GM23338 (cell line): ENCODE results near the gene NLE1. TPM values are rescaled to one million over a fixed set of nuclear protein-coding genes. Genes with fewer than 3 reads are reported as not detected.

Experiments
- ATAC-seq: fragments of 200-7000 bp; cut with Tn5 transposase; 3 replicates; pipeline ENCODE4 v1.9.1; 2020
- DNase-seq: peaks from one replicate; pipeline ENCODE4 v3.0.0-alpha.2; 2015; ENCODE audit warnings: low spot score
- H2AFZ ChIP-seq: fragments of 200-600 bp; sonication (generic); 2 replicates; pipeline ENCODE4 v1.8.0; 2016; ENCODE audit warnings: antibody characterized with exemption, mild to moderate bottlenecking, moderate library complexity
- H3F3A ChIP-seq: fragments of 200-600 bp; sonication (generic); replicated peaks from 2 replicates; pipeline ENCODE4 v1.8.0; 2017; ENCODE audit warnings: antibody characterized with exemption, mixed run types, low read depth
- H3K27ac ChIP-seq: fragments of 200-600 bp; sonication (generic); 2 replicates; pipeline ENCODE4 v1.6.1; 2016; ENCODE audit warnings: low read depth
- H3K27me3 ChIP-seq: fragments of 200-600 bp; sonication (generic); 2 replicates; pipeline ENCODE4 v1.8.0; 2016; ENCODE audit warnings: mild to moderate bottlenecking, mixed run types, moderate library complexity; ENCODE audit not compliant: insufficient read depth
- H3K36me3 ChIP-seq: fragments of 200-600 bp; sonication (generic); 2 replicates; pipeline ENCODE4 v1.8.0; 2016; ENCODE audit warnings: mild to moderate bottlenecking; ENCODE audit not compliant: insufficient read depth
- H3K4me1 ChIP-seq: fragments of 200-600 bp; sonication (generic); 2 replicates; pipeline ENCODE4 v1.8.0; 2016; ENCODE audit warnings: mild to moderate bottlenecking, moderate library complexity; ENCODE audit not compliant: insufficient read depth
- H3K4me2 ChIP-seq: fragments of 200-600 bp; sonication (generic); 2 replicates; pipeline ENCODE4 v1.7.1; 2017; ENCODE audit warnings: mixed run types
- H3K4me3 ChIP-seq: fragments of 200-600 bp; sonication (generic); 2 replicates; pipeline ENCODE4 v1.6.1; 2016; ENCODE audit warnings: mixed run types
- H3K79me2 ChIP-seq: fragments of 200-600 bp; sonication (generic); replicated peaks from 2 replicates; pipeline ENCODE4 v1.8.0; 2017; ENCODE audit warnings: mild to moderate bottlenecking; ENCODE audit not compliant: insufficient read depth
- H3K9me2 ChIP-seq: fragments of 200-600 bp; sonication (generic); 2 replicates; pipeline ENCODE4 v1.8.0; 2017; ENCODE audit not compliant: insufficient read depth
- H4K20me1 ChIP-seq: fragments of 200-600 bp; sonication (generic); replicated peaks from 2 replicates; pipeline ENCODE4 v1.8.0; 2017; ENCODE audit warnings: mild to moderate bottlenecking; ENCODE audit not compliant: insufficient read depth
- H3K27ac Mint-ChIP-seq: 2 replicates; pipeline ENCODE4 v1.8.0; 2020; ENCODE audit warnings: inconsistent platforms, mild to moderate bottlenecking, moderate library complexity, mixed read lengths
- H3K27me3 Mint-ChIP-seq: 3 replicates; pipeline ENCODE4 v1.8.0; 2022; ENCODE audit warnings: low read depth, mild to moderate bottlenecking, moderate library complexity, mixed read lengths, inconsistent platforms; ENCODE audit not compliant: insufficient read depth, poor library complexity
- H3K36me3 Mint-ChIP-seq: 3 replicates; pipeline ENCODE4 v1.8.0; 2021; ENCODE audit warnings: low read depth, mild to moderate bottlenecking, inconsistent platforms, moderate library complexity, mixed read lengths
- H3K4me1 Mint-ChIP-seq: 3 replicates; pipeline ENCODE4 v1.8.0; 2020; ENCODE audit warnings: mild to moderate bottlenecking, inconsistent platforms, mixed read lengths
- H3K4me3 Mint-ChIP-seq: 3 replicates; pipeline ENCODE4 v1.8.0; 2021; ENCODE audit warnings: moderate library complexity, mild to moderate bottlenecking, inconsistent platforms, mixed read lengths
- H3K9me3 Mint-ChIP-seq: 3 replicates; pipeline ENCODE4 v1.8.0; 2020; ENCODE audit warnings: moderate library complexity, mild to moderate bottlenecking, inconsistent platforms, mixed read lengths
- CREB1 ChIP-seq: fragments of 250-450 bp; sonication (Bioruptor Pico); IDR thresholded peaks from 2 replicates; pipeline ENCODE4 v1.5.0; 2020; ENCODE audit warnings: low read depth, mild to moderate bottlenecking, moderate library complexity
- EZH2 ChIP-seq: fragments of 200-600 bp; sonication (generic); IDR thresholded peaks from one replicate; pipeline ENCODE4 v1.8.0; 2017; ENCODE audit warnings: antibody characterized with exemption, mild to moderate bottlenecking, low read depth; ENCODE audit not compliant: unreplicated experiment
- EZH2phosphoT487 ChIP-seq: fragments of 200-600 bp; sonication (generic); IDR thresholded peaks from one replicate; pipeline ENCODE4 v1.8.1; 2018; ENCODE audit warnings: antibody characterized with exemption; ENCODE audit not compliant: unreplicated experiment
- JUNB ChIP-seq: IDR thresholded peaks from one replicate; pipeline ENCODE4 v1.6.1; 2016; ENCODE audit warnings: antibody characterized with exemption; ENCODE audit not compliant: unreplicated experiment
- NANOG ChIP-seq: IDR thresholded peaks from 2 replicates; pipeline ENCODE4 v1.6.1; 2016; ENCODE audit warnings: antibody characterized with exemption, borderline replicate concordance
- POLR2AphosphoS5 ChIP-seq: IDR thresholded peaks from 2 replicates; pipeline ENCODE4 v1.6.1; 2016; ENCODE audit warnings: antibody characterized with exemption, low read depth
- STAT1 ChIP-seq: IDR thresholded peaks from one replicate; pipeline ENCODE4 v1.6.1; 2016; ENCODE audit warnings: antibody characterized with exemption; ENCODE audit not compliant: unreplicated experiment
- ZNF114 ChIP-seq: fragments of 250-450 bp; sonication (Bioruptor Pico); IDR thresholded peaks from 2 replicates; pipeline ENCODE4 v1.5.0; 2020; ENCODE audit warnings: mild to moderate bottlenecking, moderate library complexity
- ZNF331 ChIP-seq: fragments of 250-450 bp; sonication (Bioruptor Pico); IDR thresholded peaks from 2 replicates; pipeline ENCODE4 v1.5.0; 2020; ENCODE audit warnings: low read depth, mild to moderate bottlenecking, moderate library complexity
- polyA plus RNA-seq: library from polyadenylated mRNA; unstranded; fragments of >200 nt; fragmentation: Nextera tagmentation; extraction: Ambion mirVana; gene quantifications from 2 replicates; pipeline ENCODE4 v1.2.1, GENCODE V29; 2016
- total RNA-seq: library from RNA; depleted of rRNA; stranded (reverse); fragments of >200 nt; shearing (Covaris generic); gene quantifications from 2 replicates; pipeline ENCODE4 v1.2.3, GENCODE V29; 2014
- TF ChIP-seq, protein P1 (sequence below), 2 experiments: fragments of 200-600 bp in 1 of 2; sonication (generic) in 1 of 2; conservative IDR thresholded peaks; 2 replicates each; pipeline versions ENCODE4 v1.5.1 to v1.6.1; 2016 to 2017; ENCODE audit warnings: antibody characterized with exemption in 2 of 2, low read depth in 2 of 2, mild to moderate bottlenecking in 2 of 2, moderate library complexity in 1 of 2
- TF ChIP-seq, protein P2 (sequence below): IDR thresholded peaks from one replicate; pipeline ENCODE4 v1.6.1; 2018; ENCODE audit warnings: antibody characterized with exemption; ENCODE audit not compliant: unreplicated experiment
- TF ChIP-seq, protein P3 (sequence below): fragments of 250-450 bp; sonication (Bioruptor Pico); IDR thresholded peaks from 2 replicates; pipeline ENCODE4 v1.5.0; 2020; ENCODE audit warnings: mild to moderate bottlenecking, moderate library complexity
- TF ChIP-seq, protein P4 (sequence below): IDR thresholded peaks from 2 replicates; pipeline ENCODE4 v1.6.1; 2016; ENCODE audit warnings: antibody characterized with exemption

The NLE1 gene
- total and polyA plus RNA-seq, 2 experiments from 2014 or later: 16.6 to 66.4 TPM

DNA sequence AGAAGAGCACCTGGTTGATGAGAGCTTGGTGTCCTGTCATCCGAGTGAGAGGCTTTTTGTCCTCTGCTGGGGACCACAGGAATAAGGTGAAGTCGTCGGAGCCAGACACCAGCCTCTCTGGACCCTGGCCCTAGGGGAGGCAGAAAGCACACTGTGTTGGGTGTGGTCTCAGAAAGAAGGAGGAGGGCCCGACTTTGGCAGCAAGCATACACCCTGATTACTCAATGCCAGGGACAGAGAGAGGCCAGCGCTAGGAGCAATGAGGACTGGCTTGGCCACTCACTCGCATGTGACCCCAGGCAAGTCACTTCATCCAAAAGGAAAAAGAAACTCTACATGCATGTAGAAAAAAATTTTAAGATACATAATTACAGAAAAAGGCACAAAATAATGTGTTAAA, 6.8 kb downstream of the NLE1 start:
- no peak for DNase-seq
- ATAC-seq: no peak
- H3K27ac ChIP-seq: no peak overlapping the region

More for the DNA sequence above, 6.8 kb downstream of the NLE1 start:
- H3K9me2 ChIP-seq: no peaks in the 10 kb centered on the region
- TF ChIP-seq JUNB: no peak
- no peak for TF ChIP-seq ZNF114
- TF ChIP-seq EZH2phosphoT487: no peak
- TF ChIP-seq STAT1: no peak
- TF ChIP-seq CREB1 (CRISPR knock-in tag): no peak
- TF ChIP-seq NANOG: no peak
- TF ChIP-seq ZNF331: no peak
- TF ChIP-seq, protein P1, sequence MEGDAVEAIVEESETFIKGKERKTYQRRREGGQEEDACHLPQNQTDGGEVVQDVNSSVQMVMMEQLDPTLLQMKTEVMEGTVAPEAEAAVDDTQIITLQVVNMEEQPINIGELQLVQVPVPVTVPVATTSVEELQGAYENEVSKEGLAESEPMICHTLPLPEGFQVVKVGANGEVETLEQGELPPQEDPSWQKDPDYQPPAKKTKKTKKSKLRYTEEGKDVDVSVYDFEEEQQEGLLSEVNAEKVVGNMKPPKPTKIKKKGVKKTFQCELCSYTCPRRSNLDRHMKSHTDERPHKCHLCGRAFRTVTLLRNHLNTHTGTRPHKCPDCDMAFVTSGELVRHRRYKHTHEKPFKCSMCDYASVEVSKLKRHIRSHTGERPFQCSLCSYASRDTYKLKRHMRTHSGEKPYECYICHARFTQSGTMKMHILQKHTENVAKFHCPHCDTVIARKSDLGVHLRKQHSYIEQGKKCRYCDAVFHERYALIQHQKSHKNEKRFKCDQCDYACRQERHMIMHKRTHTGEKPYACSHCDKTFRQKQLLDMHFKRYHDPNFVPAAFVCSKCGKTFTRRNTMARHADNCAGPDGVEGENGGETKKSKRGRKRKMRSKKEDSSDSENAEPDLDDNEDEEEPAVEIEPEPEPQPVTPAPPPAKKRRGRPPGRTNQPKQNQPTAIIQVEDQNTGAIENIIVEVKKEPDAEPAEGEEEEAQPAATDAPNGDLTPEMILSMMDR (conservative IDR thresholded peaks at IDR 0.05; ENCODE audit: low read depth in 2 of 2): no peak
- TF ChIP-seq, protein P2, sequence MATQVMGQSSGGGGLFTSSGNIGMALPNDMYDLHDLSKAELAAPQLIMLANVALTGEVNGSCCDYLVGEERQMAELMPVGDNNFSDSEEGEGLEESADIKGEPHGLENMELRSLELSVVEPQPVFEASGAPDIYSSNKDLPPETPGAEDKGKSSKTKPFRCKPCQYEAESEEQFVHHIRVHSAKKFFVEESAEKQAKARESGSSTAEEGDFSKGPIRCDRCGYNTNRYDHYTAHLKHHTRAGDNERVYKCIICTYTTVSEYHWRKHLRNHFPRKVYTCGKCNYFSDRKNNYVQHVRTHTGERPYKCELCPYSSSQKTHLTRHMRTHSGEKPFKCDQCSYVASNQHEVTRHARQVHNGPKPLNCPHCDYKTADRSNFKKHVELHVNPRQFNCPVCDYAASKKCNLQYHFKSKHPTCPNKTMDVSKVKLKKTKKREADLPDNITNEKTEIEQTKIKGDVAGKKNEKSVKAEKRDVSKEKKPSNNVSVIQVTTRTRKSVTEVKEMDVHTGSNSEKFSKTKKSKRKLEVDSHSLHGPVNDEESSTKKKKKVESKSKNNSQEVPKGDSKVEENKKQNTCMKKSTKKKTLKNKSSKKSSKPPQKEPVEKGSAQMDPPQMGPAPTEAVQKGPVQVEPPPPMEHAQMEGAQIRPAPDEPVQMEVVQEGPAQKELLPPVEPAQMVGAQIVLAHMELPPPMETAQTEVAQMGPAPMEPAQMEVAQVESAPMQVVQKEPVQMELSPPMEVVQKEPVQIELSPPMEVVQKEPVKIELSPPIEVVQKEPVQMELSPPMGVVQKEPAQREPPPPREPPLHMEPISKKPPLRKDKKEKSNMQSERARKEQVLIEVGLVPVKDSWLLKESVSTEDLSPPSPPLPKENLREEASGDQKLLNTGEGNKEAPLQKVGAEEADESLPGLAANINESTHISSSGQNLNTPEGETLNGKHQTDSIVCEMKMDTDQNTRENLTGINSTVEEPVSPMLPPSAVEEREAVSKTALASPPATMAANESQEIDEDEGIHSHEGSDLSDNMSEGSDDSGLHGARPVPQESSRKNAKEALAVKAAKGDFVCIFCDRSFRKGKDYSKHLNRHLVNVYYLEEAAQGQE: no peak
- TF ChIP-seq POLR2AphosphoS5: no peak
- no peak for TF ChIP-seq EZH2
- TF ChIP-seq, protein P3, sequence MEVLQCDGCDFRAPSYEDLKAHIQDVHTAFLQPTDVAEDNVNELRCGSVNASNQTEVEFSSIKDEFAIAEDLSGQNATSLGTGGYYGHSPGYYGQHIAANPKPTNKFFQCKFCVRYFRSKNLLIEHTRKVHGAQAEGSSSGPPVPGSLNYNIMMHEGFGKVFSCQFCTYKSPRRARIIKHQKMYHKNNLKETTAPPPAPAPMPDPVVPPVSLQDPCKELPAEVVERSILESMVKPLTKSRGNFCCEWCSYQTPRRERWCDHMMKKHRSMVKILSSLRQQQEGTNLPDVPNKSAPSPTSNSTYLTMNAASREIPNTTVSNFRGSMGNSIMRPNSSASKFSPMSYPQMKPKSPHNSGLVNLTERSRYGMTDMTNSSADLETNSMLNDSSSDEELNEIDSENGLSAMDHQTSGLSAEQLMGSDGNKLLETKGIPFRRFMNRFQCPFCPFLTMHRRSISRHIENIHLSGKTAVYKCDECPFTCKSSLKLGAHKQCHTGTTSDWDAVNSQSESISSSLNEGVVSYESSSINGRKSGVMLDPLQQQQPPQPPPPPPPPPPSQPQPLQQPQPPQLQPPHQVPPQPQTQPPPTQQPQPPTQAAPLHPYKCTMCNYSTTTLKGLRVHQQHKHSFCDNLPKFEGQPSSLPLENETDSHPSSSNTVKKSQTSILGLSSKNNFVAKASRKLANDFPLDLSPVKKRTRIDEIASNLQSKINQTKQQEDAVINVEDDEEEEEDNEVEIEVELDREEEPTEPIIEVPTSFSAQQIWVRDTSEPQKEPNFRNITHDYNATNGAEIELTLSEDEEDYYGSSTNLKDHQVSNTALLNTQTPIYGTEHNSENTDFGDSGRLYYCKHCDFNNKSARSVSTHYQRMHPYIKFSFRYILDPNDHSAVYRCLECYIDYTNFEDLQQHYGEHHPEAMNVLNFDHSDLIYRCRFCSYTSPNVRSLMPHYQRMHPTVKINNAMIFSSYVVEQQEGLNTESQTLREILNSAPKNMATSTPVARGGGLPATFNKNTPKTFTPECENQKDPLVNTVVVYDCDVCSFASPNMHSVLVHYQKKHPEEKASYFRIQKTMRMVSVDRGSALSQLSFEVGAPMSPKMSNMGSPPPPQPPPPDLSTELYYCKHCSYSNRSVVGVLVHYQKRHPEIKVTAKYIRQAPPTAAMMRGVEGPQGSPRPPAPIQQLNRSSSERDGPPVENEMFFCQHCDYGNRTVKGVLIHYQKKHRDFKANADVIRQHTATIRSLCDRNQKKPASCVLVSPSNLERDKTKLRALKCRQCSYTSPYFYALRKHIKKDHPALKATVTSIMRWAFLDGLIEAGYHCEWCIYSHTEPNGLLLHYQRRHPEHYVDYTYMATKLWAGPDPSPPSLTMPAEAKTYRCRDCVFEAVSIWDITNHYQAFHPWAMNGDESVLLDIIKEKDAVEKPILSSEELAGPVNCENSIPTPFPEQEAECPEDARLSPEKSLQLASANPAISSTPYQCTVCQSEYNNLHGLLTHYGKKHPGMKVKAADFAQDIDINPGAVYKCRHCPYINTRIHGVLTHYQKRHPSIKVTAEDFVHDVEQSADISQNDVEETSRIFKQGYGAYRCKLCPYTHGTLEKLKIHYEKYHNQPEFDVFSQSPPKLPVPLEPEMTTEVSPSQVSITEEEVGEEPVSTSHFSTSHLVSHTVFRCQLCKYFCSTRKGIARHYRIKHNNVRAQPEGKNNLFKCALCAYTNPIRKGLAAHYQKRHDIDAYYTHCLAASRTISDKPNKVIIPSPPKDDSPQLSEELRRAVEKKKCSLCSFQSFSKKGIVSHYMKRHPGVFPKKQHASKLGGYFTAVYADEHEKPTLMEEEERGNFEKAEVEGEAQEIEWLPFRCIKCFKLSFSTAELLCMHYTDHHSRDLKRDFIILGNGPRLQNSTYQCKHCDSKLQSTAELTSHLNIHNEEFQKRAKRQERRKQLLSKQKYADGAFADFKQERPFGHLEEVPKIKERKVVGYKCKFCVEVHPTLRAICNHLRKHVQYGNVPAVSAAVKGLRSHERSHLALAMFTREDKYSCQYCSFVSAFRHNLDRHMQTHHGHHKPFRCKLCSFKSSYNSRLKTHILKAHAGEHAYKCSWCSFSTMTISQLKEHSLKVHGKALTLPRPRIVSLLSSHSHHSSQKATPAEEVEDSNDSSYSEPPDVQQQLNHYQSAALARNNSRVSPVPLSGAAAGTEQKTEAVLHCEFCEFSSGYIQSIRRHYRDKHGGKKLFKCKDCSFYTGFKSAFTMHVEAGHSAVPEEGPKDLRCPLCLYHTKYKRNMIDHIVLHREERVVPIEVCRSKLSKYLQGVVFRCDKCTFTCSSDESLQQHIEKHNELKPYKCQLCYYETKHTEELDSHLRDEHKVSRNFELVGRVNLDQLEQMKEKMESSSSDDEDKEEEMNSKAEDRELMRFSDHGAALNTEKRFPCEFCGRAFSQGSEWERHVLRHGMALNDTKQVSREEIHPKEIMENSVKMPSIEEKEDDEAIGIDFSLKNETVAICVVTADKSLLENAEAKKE: no peak
- TF ChIP-seq, protein P4, sequence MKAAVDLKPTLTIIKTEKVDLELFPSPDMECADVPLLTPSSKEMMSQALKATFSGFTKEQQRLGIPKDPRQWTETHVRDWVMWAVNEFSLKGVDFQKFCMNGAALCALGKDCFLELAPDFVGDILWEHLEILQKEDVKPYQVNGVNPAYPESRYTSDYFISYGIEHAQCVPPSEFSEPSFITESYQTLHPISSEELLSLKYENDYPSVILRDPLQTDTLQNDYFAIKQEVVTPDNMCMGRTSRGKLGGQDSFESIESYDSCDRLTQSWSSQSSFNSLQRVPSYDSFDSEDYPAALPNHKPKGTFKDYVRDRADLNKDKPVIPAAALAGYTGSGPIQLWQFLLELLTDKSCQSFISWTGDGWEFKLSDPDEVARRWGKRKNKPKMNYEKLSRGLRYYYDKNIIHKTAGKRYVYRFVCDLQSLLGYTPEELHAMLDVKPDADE: no peak
- peaks cover 10% of the 10 kb centered on the region; the same call in 1 of the 2 replicates for H3F3A ChIP-seq
- Mint-ChIP-seq H3K4me3 (no peak overlapping the region), H3K27me3 (peaks cover 8% of the 10 kb centered on the region), H3K4me1 (no peaks in the 10 kb centered on the region), H3K27ac (no peak overlapping the region), H3K9me3 (no peaks in the 10 kb centered on the region), H3K36me3 (peaks cover 90% of the 10 kb centered on the region)
- no peaks in the 10 kb centered on the region for H3K27me3 ChIP-seq
- H3K79me2 ChIP-seq: peaks cover 10% of the 10 kb centered on the region
- no peak overlapping the region for H3K4me3 ChIP-seq
- H3K4me1 ChIP-seq: no peaks in the 10 kb centered on the region
- H3K4me2 ChIP-seq: no peak overlapping the region
- peaks cover 13% of the 10 kb centered on the region for H4K20me1 ChIP-seq
- peaks cover 65% of the 10 kb centered on the region for H3K36me3 ChIP-seq
- no peak overlapping the region for H2AFZ ChIP-seq
